K562 (cell line): ENCODE measurements around the gene TMEM63A. TPM values are rescaled to one million over a fixed set of nuclear protein-coding genes. Genes with fewer than 3 reads are reported as not detected.
A peak's percentile ranks its signal among the peaks of the same experiment; 100 is the strongest.

ENCODE experiments used
- ATF4 ChIP-seq: fragments of 450-650 bp; formaldehyde crosslinking; IDR thresholded peaks from 2 replicates; pipeline ENCODE4 v1.4.0; 2022; ENCODE audit warnings: mild to moderate bottlenecking, moderate library complexity
- CTBP1 ChIP-seq: fragments of 450-650 bp; IDR thresholded peaks from 2 replicates; pipeline ENCODE4 v1.6.1; 2016; ENCODE audit warnings: borderline replicate concordance
- HMG20A ChIP-seq: fragments of 450-650 bp; formaldehyde crosslinking; conservative IDR thresholded peaks from 2 replicates; pipeline ENCODE4 v1.4.0; 2020; ENCODE audit warnings: mild to moderate bottlenecking, mixed read lengths
- HNRNPLL ChIP-seq: fragments of 200-400 bp; formaldehyde crosslinking; IDR thresholded peaks from 2 replicates; pipeline ENCODE4 v1.6.1; 2017; ENCODE audit warnings: low read length, low read depth, mild to moderate bottlenecking; ENCODE audit not compliant: poor library complexity, severe bottlenecking
- MXD1 ChIP-seq: fragments of 250-450 bp; sonication (Bioruptor Pico); IDR thresholded peaks from 2 replicates; pipeline ENCODE4 v1.8.0; 2021; ENCODE audit warnings: borderline replicate concordance, mild to moderate bottlenecking, moderate library complexity; ENCODE audit not compliant: poor library complexity, severe bottlenecking
- NFXL1 ChIP-seq: fragments of 450-650 bp; formaldehyde crosslinking; IDR thresholded peaks from 2 replicates; pipeline ENCODE4 v1.4.0; 2021; ENCODE audit warnings: mild to moderate bottlenecking
- POLR2H ChIP-seq: IDR thresholded peaks from 2 replicates; pipeline ENCODE4 v1.6.1; 2016; ENCODE audit warnings: missing genetic modification characterization, low read depth, mild to moderate bottlenecking, control low read depth, missing compliant biosample characterization, moderate library complexity
- RCOR1 ChIP-seq, 2 experiments: IDR thresholded peaks; 2 replicates each; pipeline ENCODE4 v1.6.1; 2012; ENCODE audit warnings: low read depth in 2 of 2, low read length in 2 of 2, borderline replicate concordance in 1 of 2, improper control_type of control experiment in 1 of 2
- SNIP1 ChIP-seq: fragments of 450-650 bp; IDR thresholded peaks from 2 replicates; pipeline ENCODE4 v1.7.1; 2017; ENCODE audit warnings: low read depth, mild to moderate bottlenecking
- SUPT5H ChIP-seq: fragments of 450-650 bp; IDR thresholded peaks from 2 replicates; pipeline ENCODE4 v1.6.1; 2016
- TARDBP ChIP-seq: fragments of 450-650 bp; IDR thresholded peaks from 2 replicates; pipeline ENCODE4 v1.6.1; 2016
- TRIM24 ChIP-seq, 2 experiments: fragments of 450-650 bp; IDR thresholded peaks; 2 replicates each; pipeline ENCODE4 v1.6.1; 2016
- TRIM25 ChIP-seq: fragments of 450-650 bp; IDR thresholded peaks from 2 replicates; pipeline ENCODE4 v1.7.0; 2016; ENCODE audit warnings: borderline replicate concordance
- ZBTB7A ChIP-seq: IDR thresholded peaks from 2 replicates; pipeline ENCODE4 v1.6.1; 2011; ENCODE audit warnings: low read depth, mild to moderate bottlenecking, low read length, moderate library complexity, borderline replicate concordance; ENCODE audit not compliant: control insufficient read depth
- ZNF318 ChIP-seq, 2 experiments: fragments of 450-650 bp; IDR thresholded peaks; 2 replicates each; pipeline ENCODE4 v1.6.1; 2016; ENCODE audit warnings: mild to moderate bottlenecking in 2 of 2, borderline replicate concordance in 1 of 2, low read depth in 1 of 2, moderate library complexity in 1 of 2
- ZNF77 ChIP-seq: fragments of 250-450 bp; sonication (Bioruptor Pico); IDR thresholded peaks from 2 replicates; pipeline ENCODE4 v1.5.0; 2020
- polyA plus RNA-seq, 8 experiments: library from polyadenylated mRNA; depleted of rRNA in 4 of 8; stranded (reverse) in 5 of 8; unstranded in 3 of 8; fragments of >200 nt; fragmentation: Nextera tagmentation in 2 of 8; fragmentation: Illumina TruSeq in 1 of 8; extraction: Ambion mirVana in 2 of 8; extraction: Trizol in 1 of 8; gene quantifications; 2 replicates each; pipeline versions ENCODE4 v1.2.1 to v1.2.3, GENCODE V29; 2011 to 2014; ENCODE audit warnings: inconsistent platforms in 1 of 8, missing spikeins in 1 of 8
- total RNA-seq, 7 experiments: library from RNA; depleted of rRNA in 6 of 7; stranded (reverse); fragments of >200 nt in 6 of 7; fragmentation: Illumina TruSeq in 2 of 7; extraction: Trizol in 2 of 7; gene quantifications; 2 replicates each; pipeline versions ENCODE4 v1.2.1 to v1.2.3, GENCODE V29; 2011 to 2021; ENCODE audit warnings: low replicate concordance in 1 of 7

TMEM63A gene
- total and polyA plus RNA-seq, 9 of the 15 experiments (the other 6 are each of a cell fraction or from before 2014, with no cell fraction given): 2.0 to 54.6 (median 17.5) TPM

- no peak for TF ChIP-seq MXD1
- no peak for TF ChIP-seq ZNF77 (CRISPR knock-in tag)
- 0 out of 2 replicates have a peak, but pooled peaks have one; percentile 36 for TF ChIP-seq TRIM25
- TF ChIP-seq ATF4: no peak
- TF ChIP-seq RCOR1 (IDR thresholded peaks at IDR 0.05; ENCODE audit: borderline replicate concordance in 1 of 2, low read depth in 2 of 2, low read length in 2 of 2): 0 out of 4 replicates have a peak, but pooled peaks of 1 of the 2 experiments have one; percentile 16
- TF ChIP-seq NFXL1 (CRISPR knock-in tag): no peak
- TF ChIP-seq POLR2H: no peak; the same call in none of the 2 replicates
- no peak for TF ChIP-seq ZNF318 (IDR thresholded peaks at IDR 0.05; ENCODE audit: borderline replicate concordance in 1 of 2, low read depth in 1 of 2)
- peak; percentile 78 for TF ChIP-seq SUPT5H
- TF ChIP-seq TRIM24 (IDR thresholded peaks at IDR 0.05): no peak
- no peak for TF ChIP-seq SNIP1
- peak; percentile 92 for TF ChIP-seq ZBTB7A
- peak; percentile 34; the same call in 1 of the 2 replicates for TF ChIP-seq TARDBP
- peak; percentile 96 for TF ChIP-seq HNRNPLL
- TF ChIP-seq HMG20A (CRISPR knock-in tag): no peak
- peak; percentile 54; the same call in 1 of the 2 replicates for TF ChIP-seq CTBP1
These were observed at the start of gene TMEM63A (continued) for GRCh38 chr1:225881959-225882693.
